Measurements from ENCODE around the gene HSPA5.

The HSPA5 gene

GRCh38 chr9:125189361-125190289 lies 51.5 kb downstream of the HSPA5 start, which contains the start of gene PPP6C:
Gene PPP6C, minus strand, starts transcription at chr9:125189803. Its CDS starts 85 bp downstream, at chr9:125189718.
- peak; percentile 93 to 98 (median 97) for DNase-seq

DNA sequence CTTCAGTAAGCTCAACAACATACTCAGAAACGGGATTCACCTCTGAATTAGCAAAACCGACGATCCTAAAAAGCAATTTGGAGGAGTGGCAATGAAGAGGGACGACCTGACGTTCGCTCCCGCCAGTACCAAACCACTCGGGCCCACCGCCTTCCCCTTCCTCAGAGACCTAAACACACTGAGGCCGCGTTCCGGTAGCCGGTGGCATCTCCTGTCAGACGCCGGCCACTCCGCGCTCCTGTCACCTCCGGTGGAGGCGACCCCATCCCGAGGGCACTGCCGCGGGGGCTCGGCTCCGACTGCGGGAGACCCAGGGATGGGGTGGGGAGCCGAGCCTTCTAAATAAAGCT lies 52.2 kb downstream of the HSPA5 start:
- peak; percentile 13 to 23 (median 18) for DNase-seq
